Fibroblast of upper back skin (primary cell): ENCODE measurements around the gene CLEC18C.
"Not testable (repeated sequence)": the region's sequence is repeated elsewhere in the genome, so short reads cannot be mapped to it uniquely, and the experiment has no call there.

Experiments used
- DNase-seq: peaks from one replicate; pipeline ENCODE4 v3.0.0-alpha.2; 2013

CLEC18C gene

DNA sequence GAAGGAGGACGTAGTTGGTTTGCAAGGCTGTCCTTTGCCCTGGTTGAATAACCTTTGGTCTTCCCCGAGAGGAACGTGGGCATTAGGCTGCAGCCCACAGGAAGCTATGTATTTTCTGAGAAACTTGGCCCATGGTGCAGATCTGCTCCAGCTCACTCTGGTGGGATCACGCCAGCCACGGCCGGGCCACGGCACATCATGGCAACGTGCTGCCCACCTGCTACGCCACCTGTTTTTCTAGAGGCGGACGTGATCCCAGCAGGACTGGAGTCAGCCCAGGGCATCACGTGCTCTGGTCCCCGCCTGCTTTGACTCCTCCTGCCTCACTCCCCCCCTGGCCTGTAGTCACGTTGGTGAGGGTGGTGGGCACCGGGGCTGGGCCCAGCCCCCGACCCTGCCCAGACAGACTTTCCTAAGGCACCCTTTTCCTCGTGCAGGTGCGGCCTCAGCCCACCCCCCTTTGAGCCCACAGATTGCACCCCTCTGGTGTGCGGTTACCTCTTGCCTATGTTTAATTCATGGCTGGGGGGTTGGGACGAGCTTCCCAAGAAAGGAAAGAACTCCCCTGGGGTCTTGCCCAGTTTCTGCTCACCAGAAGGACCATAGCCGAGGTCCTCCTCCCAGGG, at the start of gene CLEC18C:
Gene CLEC18C, plus strand, starts transcription at position 576 of the 626 bp plus-strand sequence. CDS start 492 bp downstream, outside the sequence.
- DNase-seq, result not testable (repeated sequence)

DNA sequence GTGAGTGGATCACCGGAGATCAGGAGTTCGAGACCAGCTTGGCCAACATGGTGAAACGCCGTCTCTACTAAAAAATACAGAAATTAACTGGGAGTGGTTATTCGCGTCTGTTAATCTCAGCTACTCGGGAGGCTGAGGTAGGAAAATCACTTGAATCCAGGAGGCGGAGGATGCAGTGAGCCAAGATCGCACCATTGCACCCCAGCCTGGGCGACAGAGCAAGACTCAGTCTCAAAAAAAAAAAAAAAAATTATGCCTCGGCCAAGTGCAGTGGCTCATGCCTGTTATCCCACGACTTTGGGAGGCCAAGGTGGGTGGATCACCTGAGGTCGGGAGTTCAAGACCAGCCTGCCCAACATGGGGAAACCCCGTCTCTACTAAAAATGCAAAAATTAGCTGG, 49.8 kb upstream of the CLEC18C start:
- DNase-seq, result not testable (repeated sequence)

DNA sequence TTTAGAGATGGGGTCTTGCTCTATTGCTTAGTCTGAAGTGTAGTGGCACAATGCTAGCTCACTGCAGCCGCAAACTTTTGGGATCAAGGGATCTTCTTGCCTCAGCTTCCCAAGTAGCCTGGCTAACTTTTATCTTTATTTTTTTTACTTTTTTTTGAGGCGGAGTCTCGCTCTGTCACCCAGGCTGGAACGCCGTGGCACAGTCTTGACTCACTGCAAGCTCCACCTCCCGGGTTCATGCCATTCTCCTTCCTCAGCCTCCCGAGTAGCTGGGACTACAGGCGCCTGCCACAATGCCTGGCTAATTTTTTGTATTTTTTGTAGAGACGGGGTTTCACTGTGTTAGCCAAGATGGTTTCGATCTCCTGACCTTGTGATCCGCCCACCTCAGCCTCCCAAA, 47.4 kb upstream of the CLEC18C start:
- not testable (repeated sequence) for DNase-seq

DNA sequence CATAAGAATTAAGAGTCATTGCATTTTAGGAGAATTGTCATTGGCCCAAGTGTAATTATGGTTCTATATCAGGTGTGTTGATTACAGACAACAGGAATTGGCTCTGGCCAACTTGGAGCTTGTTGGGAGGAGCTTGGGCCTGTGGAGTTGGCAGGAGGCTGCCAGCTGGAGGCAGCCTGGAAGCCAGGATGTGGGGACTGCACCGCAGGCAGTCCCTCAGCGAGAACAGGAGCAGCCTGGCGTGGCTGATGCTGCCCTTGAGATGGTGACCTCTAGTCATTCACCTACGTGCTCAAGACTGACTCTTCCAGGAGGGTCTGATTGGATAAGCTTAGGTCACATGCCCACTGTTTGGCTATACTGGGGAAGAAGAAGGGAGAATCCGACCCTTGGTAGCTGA, 45.9 kb upstream of the CLEC18C start:
- not testable (repeated sequence) for DNase-seq

DNA sequence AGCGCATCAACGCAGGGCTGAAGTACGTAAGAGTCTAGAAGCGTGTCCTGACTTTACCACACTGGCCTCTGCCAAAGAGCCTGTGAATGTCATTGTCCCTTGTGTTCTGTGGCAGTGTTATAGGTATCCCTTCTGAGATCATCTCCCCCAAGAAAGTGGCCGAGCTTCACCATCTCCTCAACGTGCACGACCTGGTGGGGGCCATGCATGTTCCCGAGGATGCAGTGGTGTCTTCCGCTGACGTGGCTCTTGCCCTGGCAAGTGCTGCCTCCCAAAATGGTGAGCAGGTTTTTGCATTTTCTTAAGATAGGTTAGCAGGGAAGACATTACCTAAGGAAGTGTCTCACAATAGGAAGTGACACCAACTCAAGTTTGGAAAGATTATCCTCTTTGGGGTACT, 44.7 kb upstream of the CLEC18C start:
- DNase-seq, result not testable (repeated sequence)

DNA sequence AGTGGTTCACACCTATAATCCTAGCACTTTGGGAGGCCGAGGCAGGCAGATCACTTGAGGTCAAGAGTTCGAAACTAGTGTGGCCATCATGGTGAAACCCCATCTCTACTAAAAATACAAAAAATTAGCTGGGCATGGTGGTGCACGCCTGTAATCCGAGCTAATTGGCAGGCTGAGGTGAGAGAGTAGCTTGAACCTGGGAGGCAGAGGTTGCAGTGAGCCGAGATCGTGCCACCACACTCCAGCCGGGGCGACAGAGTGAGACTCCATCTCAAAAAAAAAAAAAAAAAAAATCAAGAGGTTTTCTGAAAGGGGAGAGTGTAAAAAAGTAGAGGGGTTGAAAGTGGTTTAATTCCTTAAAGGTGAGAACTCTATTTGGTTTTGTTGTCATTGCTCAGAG, 37.8 kb upstream of the CLEC18C start:
- not testable (repeated sequence) for DNase-seq

DNA sequence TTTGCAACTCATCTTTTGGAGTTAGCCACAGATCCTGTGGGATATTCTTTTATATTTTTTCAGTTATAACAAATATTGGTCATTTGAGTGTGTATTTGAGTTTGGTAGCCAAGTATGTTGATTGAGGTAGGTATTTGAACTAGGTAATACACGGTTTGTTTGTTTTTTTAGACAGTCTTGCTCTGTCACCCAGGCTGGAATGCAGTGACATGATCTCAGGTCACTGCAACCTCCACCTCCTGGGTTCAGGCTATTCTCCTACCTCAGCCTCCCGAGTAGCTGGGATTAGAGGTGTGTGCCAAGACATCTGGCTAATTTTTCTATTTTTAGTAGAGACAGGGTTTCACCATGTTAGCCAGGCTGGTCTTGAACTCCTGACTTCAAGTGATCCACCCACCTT, 37.0 kb upstream of the CLEC18C start:
- DNase-seq, result not testable (repeated sequence)

DNA sequence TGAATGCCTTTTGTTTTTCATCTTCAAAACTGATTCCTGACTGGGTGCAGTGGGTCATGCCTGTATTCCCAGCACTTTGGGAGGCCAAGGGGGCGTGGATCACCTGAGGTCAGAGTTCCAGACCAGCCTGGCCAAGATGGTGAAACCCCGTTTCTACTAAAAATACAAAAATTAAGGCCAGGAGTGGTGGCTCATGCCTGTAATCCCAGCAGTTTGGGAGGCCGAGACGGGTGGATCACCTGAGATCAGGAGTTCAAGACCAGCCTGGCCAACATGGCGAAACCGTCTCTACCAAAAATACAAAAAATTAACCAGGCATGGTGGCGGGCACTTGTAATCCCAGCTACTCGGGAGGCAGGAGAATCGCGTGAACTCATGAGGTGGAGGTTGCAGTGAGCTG, 30.8 kb upstream of the CLEC18C start:
- DNase-seq, result not testable (repeated sequence)

DNA sequence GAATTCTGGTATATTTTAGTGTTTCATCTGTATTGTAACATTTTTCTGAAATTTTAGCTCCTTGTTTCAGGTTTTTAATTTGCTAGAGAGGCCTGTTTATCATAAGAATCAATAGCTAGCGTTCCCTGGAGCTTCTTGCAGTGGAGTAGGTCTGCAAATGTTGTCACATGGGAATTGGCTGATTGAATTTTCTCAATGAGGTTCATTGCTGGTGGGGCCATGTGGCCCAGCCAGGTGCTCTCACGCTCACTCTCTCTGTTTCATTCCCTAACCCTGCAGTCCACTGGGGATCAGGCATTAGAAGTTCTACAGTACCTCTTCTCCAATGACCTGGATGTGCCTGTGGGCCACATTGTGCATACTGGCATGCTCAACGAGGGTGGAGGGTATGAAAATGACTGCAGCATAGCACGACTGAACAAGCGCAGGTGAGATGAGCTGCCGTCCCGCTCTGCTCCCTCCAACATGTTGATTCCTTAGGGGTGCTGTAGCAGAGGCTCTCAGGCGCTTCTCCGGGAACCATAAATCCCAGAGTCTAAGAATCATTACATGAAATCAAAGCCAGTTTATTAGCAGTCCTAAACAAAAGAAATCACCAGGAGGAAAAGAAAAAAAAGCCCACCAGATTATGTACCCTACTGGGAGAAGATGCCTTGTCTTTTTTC, 30.2 kb upstream of the CLEC18C start:
- not testable (repeated sequence) for DNase-seq

DNA sequence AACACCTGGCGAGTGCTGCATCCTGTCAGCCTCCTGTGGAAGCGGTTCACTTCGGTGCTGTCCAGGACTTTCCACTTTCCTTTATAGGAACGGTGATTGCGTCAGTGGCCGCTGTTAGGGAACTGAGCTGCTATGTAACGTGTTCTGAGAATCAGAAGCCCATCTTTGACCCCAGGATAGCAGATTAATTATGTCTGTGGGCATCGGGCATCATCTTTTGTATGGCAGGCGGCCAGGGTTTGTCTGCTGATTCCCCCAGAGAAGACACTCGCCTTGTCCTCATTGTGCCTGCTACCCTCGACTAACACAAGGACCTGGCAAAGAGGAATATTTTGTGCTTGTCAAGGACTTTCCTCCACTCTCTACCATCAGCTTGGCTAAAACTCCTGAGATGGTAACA, 25.7 kb upstream of the CLEC18C start:
- DNase-seq, result not testable (repeated sequence)

DNA sequence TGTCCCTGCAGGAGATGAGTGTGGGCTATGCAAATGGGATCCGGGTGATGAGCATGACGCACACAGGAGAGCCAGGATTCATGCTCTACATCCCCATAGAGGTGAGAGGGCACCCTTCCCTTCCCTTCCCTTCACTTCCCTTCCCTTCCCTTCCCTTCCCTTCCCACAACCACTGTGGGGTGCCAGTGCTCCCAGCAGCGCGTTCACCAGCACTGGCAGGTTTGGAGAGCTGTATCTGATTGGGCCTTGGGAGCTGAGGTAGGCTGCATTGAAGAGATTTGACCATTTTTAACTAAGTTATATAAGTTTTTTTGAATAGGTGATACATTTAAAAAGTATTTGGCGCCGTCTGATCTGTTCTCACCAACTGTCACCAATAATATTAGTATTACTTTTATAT, 25.1 kb upstream of the CLEC18C start:
- DNase-seq, result not testable (repeated sequence)

DNA sequence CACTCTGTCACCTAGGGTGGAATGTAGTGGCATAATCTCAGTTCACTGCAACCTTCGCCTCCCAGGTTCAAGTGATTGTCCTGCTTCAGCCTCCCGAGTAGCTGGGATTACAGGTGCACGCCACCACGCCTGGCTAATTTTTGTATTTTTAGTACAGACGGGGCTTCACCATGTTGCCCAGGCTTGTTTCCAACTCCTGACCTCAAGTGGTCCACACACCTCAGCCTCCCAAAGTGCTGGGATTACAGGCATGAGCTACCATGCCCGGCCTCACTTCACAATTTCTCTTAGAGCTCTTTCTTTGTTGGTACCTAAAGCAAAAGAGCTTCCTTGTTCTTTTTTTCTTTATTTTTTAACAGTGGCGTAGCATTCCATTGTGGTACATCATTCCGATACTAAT, 24.3 kb upstream of the CLEC18C start:
- DNase-seq, result not testable (repeated sequence)

DNA sequence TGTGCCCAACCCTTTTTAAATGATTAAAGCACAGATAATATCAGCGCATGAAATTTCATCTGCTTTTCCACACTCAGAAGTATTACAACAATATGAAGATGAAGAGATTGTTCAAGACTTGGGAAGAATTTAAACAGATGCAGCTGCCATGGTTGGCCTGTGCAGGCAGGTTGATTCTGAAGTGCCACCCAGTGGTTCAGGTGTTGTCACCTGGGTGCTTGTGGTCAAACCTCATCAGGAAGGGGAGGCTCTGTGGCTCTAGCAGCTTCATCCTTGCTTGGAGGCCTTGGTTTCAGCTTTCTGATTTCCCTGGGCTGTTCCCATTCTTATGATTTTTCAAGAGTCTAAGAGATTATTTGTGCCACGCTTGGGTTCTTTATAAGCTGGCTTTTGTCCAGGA, 22.2 kb upstream of the CLEC18C start:
- no peak for DNase-seq

DNA sequence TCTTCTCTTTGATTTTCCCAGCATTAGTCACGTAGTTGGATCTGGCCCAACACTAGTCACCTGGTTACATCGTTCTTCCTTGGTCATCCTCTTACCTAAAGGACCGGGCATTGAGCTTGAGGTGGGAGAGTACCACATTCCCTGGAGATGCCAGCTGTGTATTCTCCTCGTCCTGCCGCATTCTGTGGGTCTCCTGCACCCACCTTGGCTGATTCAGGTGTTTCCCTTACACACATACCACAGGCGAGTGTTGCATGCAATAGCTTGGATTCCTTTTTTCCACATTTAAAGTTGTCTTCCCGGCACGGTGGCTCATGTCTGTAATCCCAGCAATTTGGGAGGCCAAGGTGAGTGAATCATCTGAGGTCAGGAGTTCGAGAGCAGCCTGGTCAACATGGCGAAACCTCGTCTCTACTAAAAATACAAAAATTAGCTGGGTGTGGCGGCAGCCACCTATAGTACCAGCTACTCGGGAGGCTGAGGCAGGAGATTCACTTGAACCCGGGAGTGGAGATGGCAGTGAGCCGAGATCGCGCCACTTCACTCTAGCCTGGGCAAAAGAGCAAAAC, 21.6 kb upstream of the CLEC18C start:
- no peak for DNase-seq

DNA sequence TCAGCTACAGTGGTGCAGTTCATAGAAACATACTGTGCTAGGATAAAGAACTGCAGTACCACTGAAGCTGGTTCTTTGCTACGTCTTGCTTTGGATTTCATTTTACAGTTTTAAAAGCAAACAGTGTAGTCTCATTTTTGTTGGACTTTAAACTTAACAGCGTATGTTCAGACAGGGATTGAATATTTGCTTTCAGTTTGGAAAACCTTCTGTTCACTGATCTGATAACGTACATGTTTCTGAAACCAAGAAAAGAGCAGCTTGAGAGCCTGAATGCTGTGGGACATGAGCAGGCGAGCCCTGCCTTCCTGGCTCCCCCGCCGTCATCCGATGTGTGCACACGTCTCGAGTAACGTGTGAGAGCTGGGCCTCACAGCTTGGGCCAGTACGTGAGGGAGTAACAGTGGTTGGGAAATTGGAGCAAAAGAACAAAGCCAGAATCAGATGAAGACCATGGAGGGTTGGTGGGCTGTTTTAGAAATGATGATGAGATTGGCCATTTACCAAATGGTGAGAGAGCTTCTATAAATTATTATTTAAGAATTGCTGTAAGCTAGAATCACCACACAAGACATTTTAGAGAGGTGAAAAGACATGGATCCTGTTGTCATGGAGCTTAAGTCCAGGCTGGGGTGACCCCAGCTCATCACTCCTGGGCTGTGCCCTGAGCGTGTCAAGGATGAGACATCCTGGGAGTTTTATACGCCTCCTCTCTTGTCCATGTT, 20.8 kb upstream of the CLEC18C start:
- DNase-seq, result no peak

DNA sequence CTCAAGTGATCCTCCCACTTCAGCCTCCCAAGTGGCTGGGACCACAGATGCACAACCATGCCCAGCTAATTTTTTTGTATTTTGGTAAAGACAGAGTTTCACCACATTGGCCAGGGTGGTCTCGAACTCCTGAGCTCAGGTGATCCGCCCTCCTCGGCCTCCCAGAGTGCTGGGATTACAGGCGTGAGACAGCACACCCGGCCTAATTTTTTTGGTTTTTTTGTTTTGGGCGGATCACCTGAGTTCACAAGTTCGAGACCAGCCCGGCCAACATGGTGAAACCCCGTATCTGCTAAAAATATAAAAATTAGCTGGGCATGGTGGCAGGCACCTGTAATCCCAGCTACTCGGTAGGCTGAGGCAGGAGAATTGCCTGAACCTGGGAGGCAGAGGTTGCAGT, 18.9 kb upstream of the CLEC18C start:
- DNase-seq, result not testable (repeated sequence)

DNA sequence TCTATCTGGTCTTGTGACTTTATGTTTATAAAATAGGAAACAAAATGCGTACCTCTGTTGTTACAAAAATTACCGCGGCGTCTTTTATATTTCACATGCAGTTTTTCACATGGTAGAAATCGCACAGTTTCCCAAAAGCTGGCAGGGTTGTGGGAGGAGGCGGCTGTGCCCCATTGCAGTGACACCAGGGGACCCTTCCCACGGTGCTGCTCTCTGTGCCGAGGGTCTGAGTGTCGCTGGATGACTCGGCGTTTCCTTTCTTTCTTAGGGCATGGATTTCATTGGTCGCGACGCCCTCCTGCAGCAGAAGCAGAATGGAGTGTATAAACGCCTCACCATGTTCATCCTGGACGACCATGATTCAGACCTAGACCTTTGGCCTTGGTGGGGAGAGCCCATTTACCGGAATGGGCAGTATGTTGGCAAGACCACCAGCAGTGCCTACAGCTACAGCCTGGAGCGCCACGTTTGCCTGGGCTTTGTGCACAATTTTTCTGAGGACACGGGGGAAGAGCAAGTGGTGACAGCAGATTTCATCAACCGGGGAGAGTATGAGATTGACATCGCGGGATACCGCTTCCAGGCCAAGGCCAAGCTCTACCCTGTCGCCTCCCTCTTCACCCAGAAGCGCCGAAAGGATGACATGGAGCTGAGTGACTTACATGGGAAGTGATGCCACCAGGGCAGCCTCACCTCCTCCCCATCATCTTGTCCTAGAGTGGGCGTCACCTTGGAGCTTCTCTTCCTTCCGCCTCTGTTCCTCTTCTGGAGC, 17.2 kb upstream of the CLEC18C start:
- no peak for DNase-seq

DNA sequence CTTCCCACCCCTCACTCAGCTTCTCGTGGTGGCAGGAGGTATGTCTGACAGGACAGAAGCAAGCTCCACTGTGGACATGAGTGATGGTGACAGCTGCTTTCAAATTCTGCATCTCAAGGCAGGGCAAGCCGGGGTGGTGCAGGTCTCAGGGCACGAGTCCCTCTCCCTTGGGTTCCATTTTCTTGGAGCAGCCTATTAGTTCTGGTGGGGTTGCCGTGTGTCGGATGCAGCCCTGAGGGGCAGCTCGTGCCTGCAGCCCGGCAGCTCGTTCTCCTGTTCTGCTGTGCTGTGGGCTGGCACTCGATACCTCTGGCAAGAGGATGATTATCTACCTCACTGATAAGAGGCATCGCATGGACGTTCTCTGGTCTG, 16.5 kb upstream of the CLEC18C start:
- DNase-seq, result no peak

DNA sequence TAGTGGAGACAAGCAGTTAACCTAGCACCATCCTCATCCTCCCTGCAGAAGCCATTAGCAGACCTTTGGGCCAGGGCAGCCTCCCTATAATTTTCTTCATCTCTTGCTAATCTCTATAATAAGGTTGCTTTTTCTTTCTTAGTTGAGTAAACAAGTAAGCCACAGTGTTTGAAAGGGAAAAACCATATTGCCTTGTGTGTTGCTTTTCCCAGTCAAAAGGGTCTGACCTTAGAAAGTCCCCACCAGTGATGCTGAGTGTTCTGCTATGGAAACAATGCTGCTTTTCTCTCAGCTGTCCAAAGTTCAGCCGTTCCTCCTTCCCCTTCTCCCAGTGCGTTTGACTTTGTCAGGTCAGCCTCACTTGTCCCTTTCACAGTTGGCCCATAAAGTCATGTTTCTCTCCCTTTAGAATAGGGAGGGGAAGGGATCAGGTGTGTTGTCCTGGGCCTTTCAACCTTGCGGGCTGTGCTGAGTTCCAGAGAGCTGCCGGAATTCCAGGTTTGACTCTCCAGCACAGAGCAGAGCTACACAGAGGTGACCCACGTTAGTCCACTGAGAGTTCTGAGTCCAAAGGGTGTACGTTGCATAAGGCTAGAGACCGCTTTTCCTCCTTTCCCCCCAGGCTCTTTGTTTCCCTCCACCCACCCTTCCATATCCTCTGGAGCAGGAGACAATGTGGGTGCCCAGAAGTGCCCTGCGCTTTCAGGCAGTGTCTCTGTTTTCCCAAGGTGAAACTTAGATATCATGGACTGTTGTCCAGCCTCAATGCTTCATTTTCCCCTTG, 15.9 kb upstream of the CLEC18C start:
- DNase-seq, result no peak

DNA sequence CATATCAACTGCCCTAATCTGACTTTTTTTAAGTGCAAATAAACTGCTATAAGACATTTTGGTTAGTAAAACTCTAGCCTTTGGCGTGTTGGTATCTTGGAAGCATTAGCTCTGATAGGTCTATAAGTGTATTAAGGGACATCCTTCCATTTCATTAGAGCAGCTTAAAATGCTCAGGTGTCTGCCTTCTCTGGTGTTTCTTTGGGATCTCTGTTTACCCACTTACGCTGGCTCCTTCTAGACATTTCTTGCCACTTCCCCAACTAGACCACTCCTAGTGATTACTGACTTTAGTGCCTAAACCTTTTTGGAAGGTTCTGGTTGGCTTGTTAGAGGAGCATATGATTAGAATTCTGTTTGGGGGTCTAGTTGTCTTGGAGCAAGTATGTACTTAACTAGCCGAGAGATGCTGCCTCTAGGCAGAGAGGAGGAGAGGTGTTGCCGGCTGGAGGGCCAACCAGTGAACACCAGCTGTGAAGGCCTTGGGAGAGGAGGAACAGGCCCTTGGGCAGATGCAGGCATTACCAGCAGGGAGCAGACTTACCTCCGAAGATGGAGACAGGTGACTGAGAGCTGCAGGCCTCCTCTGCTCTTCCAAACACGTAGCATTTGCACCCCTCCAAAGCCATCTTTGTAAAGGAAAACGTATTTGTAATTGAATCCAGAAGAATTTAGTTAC, 15.2 kb upstream of the CLEC18C start:
- DNase-seq, result no peak
